ENCODE results near the gene SYNGR1.

Gene SYNGR1

DNA sequence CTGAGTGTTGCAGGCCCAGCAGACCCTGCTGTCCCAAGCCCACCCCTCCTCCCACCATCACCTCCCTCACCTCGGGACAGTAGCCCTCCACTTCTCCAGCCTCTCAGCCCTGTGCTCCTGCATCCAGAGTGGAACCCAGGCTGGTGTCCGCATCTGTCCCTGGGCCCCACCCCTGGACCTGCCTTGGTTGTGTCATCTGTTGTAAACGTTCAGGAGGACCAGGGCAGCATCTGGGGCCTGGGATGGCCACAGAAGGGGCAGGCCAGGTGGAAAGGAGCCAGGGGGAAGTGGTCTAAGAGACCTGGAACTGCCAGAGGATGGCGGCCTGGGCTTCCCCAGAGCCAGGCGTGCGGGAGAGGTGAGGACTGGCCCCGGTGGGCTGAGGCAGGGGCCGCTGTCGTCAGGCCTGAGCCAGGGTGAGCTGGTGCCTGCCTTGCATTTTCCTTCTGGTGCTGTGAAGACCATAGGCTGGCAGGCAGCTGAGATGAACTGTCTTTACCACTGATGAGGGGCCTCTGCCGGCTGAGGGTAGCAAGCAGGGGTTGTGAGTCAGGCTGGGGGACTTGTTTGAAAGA lies 80.9 kb downstream of the SYNGR1 start:
- no peak for DNase-seq (ENCODE audit: low read depth)
- no peak for TF ChIP-seq CTCF (IDR thresholded peaks at IDR 0.05; ENCODE audit: control insufficient read depth, extremely low read depth, insufficient read depth)
- no peak overlapping the region for H3K4me3 ChIP-seq (ENCODE audit: low read depth, low read length)

- TF ChIP-seq CTCF (IDR thresholded peaks at IDR 0.05; ENCODE audit: control insufficient read depth, extremely low read depth, insufficient read depth) = no peak
- H3K4me3 ChIP-seq (ENCODE audit: low read depth, low read length) = no peak overlapping the region
- no peak for DNase-seq (ENCODE audit: low read depth)
These were observed 81.5 kb downstream of the SYNGR1 start for GRCh38 chr22:39431216-39431801.

- no peak for DNase-seq (ENCODE audit: low read depth)
- TF ChIP-seq CTCF (IDR thresholded peaks at IDR 0.05; ENCODE audit: control insufficient read depth, extremely low read depth, insufficient read depth) = no peak
- no peak overlapping the region for H3K4me3 ChIP-seq (ENCODE audit: low read depth, low read length)
These were observed 82.0 kb downstream of the SYNGR1 start for GRCh38 chr22:39431821-39432251.

DNA sequence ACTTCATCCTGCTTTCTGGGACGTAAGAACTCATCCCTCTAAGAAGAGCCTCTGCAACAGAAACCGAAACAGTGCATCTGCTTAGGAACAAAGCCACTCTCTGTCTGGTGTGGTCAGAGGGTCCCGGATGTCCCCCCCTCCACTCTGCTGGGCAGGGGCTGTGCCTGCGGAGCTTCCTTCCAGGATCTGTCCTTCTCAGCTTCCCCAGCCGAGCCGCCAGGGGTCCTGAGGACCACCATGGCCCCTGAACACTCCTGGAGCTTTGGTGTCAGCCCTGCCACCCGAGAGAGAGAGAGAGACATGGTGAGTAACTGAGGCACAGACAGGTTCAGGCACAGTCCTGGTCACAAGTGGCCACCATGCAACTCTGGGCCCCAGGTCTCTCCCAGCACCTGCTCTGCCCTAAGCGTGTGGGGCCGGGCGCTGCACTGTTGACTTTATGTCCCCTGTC lies 82.6 kb downstream of the SYNGR1 start:
- H3K4me3 ChIP-seq (ENCODE audit: low read depth, low read length) = no peak overlapping the region
- DNase-seq (ENCODE audit: low read depth) = no peak
- TF ChIP-seq CTCF (IDR thresholded peaks at IDR 0.05; ENCODE audit: control insufficient read depth, extremely low read depth, insufficient read depth) = no peak

GRCh38 chr22:39433476-39434242 lies 83.9 kb downstream of the SYNGR1 start:
- DNase-seq (ENCODE audit: low read depth) = no peak
- no peak for TF ChIP-seq CTCF (IDR thresholded peaks at IDR 0.05; ENCODE audit: control insufficient read depth, extremely low read depth, insufficient read depth)
- no peak overlapping the region for H3K4me3 ChIP-seq (ENCODE audit: low read depth, low read length)

DNA sequence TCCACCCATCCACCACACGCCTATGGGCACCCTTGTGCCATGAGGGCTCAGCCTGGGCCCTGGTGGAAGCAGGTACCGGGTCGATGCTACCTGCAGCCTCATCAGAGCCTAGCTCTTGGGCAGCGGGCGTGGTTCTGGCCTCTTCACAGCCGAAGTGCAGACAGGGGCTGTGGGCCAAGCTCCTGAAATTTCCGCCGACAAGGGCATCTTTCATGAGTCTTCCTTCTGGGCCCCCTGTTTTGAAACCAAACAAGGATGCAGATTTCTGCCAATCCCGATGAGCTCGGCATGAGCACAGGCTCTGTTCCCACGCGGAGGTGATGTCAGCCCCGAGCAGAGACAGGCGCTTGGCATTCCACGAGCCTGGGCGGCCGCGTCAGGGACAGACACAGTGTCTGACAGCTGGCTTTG lies 84.5 kb downstream of the SYNGR1 start:
- TF ChIP-seq CTCF (IDR thresholded peaks at IDR 0.05; ENCODE audit: control insufficient read depth, extremely low read depth, insufficient read depth) = no peak
- DNase-seq (ENCODE audit: low read depth) = no peak
- H3K4me3 ChIP-seq (ENCODE audit: low read depth, low read length) = no peak overlapping the region
